Stomach (tissue), 9 donors: ENCODE measurements around the gene ZC3H6. TPM values are rescaled to one million over a fixed set of nuclear protein-coding genes. Genes with fewer than 3 reads are reported as not detected.
A peak's percentile ranks its signal among the peaks of the same experiment; 100 is the strongest.

Experiments used
- DNase-seq, 2 donors: peaks; one replicate each; pipeline versions ENCODE4 v3.0.0 to v3.0.0-alpha.2; 2013 to 2019
- H3K27ac ChIP-seq, 5 donors: fragments of 200-600 bp in 4 of 5; sonication (generic) in 4 of 5; one replicate each; pipeline ENCODE4 v1.5.1; 2013 to 2019; ENCODE audit warnings: mild to moderate bottlenecking in 1 of 5, moderate library complexity in 1 of 5
- H3K27me3 ChIP-seq, 3 donors: fragments of 200-600 bp; sonication (generic); one replicate each; pipeline ENCODE4 v1.5.1; 2017 to 2019; ENCODE audit warnings: mixed run types in 1 of 3
- H3K36me3 ChIP-seq, 4 donors: fragments of 200-600 bp; sonication (generic); 1 replicate in 3 of 4; 2 replicates in 1 of 4; pipeline ENCODE4 v1.5.1; 2016 to 2019
- H3K4me1 ChIP-seq, 4 donors: fragments of 200-600 bp; sonication (generic); one replicate each; pipeline ENCODE4 v1.5.1; 2016 to 2019
- H3K4me3 ChIP-seq, 4 donors: fragments of 200-600 bp; sonication (generic) in 3 of 4; one replicate each; pipeline ENCODE4 v1.5.1; 2016 to 2019; ENCODE audit warnings: mild to moderate bottlenecking in 1 of 4
- H3K9me3 ChIP-seq, 4 donors: fragments of 200-600 bp; sonication (generic); one replicate each; pipeline ENCODE4 v1.5.1; 2016 to 2019
- CTCF ChIP-seq, 7 experiments: fragments of 450-650 bp in 4 of 7; fragments of 200-600 bp in 3 of 7; sonication (generic) in 3 of 7; IDR thresholded peaks; one replicate each; pipeline ENCODE4 v1.5.1; 2016 to 2019; ENCODE audit warnings: antibody characterized with exemption in 7 of 7, control low read depth in 2 of 7, mild to moderate bottlenecking in 1 of 7
- EP300 ChIP-seq: sonication (generic); formaldehyde crosslinking; IDR thresholded peaks from one replicate; pipeline ENCODE4 v1.6.1; 2017; ENCODE audit warnings: antibody characterized with exemption
- POLR2A ChIP-seq, 4 donors: fragments of 450-650 bp; IDR thresholded peaks; one replicate each; pipeline ENCODE4 v1.6.1; 2016; ENCODE audit warnings: antibody characterized with exemption in 4 of 4, control low read depth in 2 of 4, mild to moderate bottlenecking in 1 of 4, moderate library complexity in 1 of 4
- POLR2AphosphoS5 ChIP-seq, 3 donors: sonication (generic); formaldehyde crosslinking; IDR thresholded peaks; one replicate each; pipeline ENCODE4 v1.6.1; 2016; ENCODE audit warnings: antibody characterized with exemption in 3 of 3
- WGBS, 5 donors: extraction: QIAGEN DNeasy Blood & Tissue Kit in 3 of 5; methylation state at CpG; one replicate each; pipeline versions ENCODE4 v1.1.5 to v1.1.7; 2013 to 2018; 5-methylcytosine and 5-hydroxymethylcytosine counted together
- intact Hi-C: fragments of 100-400 bp; cut with DNase I; formaldehyde crosslinking; loops from one replicate; pipeline ENCODE4 v1.15.1; 2023; ENCODE audit warnings: low total_unique reads
- polyA plus RNA-seq, 3 donors: library from polyadenylated mRNA; stranded (reverse); fragments of 200-250 nt; gene quantifications; one replicate each; pipeline ENCODE4 v1.2.3, GENCODE V29; 2013
- total RNA-seq, 5 donors: library from RNA; depleted of rRNA; stranded (reverse); fragments of >200 nt; gene quantifications; one replicate each; pipeline versions ENCODE4 v1.1.0 to v1.2.3, GENCODE V29; 2014 to 2016
- donor health status: healthy with polysubstance abuse.
- donor health status: Bipolar disorder and iron deficiency.
- donor health status: healthy.

ZC3H6 gene
- total and polyA plus RNA-seq, 8 donors = 0.61 to 15.6 (median 2.9) TPM

GRCh38 chr2:112268547-112268946, 6.8 kb upstream of the ZC3H6 start:
- no peaks in the 10 kb centered on the region for H3K36me3 ChIP-seq
- H3K27ac ChIP-seq = no peak overlapping the region
- H3K4me3 ChIP-seq = no peak overlapping the region
- DNase-seq = no peak
- no peaks in the 10 kb centered on the region for H3K27me3 ChIP-seq
- no peaks in the 10 kb centered on the region for H3K4me1 ChIP-seq
- H3K9me3 ChIP-seq = no peaks in the 10 kb centered on the region
- WGBS, 5 donors = 89 to 100% (median 95%) methylated on average over 1 of the region's 1 CpG
- intact Hi-C loops = no loop called here
- TF ChIP-seq CTCF (IDR thresholded peaks at IDR 0.05) = no peak
- no peak for TF ChIP-seq POLR2AphosphoS5 (IDR thresholded peaks at IDR 0.05)
- TF ChIP-seq EP300 = no peak
- TF ChIP-seq POLR2A (IDR thresholded peaks at IDR 0.05) = no peak

- Histone ChIP-seq H3K36me3 (no peaks in the 10 kb centered on the region), H3K9me3 (no peaks in the 10 kb centered on the region), H3K27ac (no peak overlapping the region), H3K4me1 (peaks cover 0 to 18% (median 12%) of the 10 kb centered on the region in 4 donors), H3K4me3 (no peak overlapping the region), H3K27me3 (no peaks in the 10 kb centered on the region)
- TF ChIP-seq CTCF (IDR thresholded peaks at IDR 0.05) (no peak), POLR2AphosphoS5 (IDR thresholded peaks at IDR 0.05) (no peak), POLR2A (IDR thresholded peaks at IDR 0.05) (no peak), EP300 (no peak)
- DNase-seq = no peak
- 72 to 88% (median 75%) methylated on average over 5 of the region's 5 CpGs for WGBS, 5 donors
- intact Hi-C loops = no loop called here
Observed at GRCh38 chr2:112272669-112273068, 2.7 kb upstream of the ZC3H6 start.

- Histone ChIP-seq H3K9me3 (no peaks in the 10 kb centered on the region), H3K27me3 (no peaks in the 10 kb centered on the region), H3K36me3 (no peaks in the 10 kb centered on the region), H3K4me1 (peaks cover 0 to 20% (median 12%) of the 10 kb centered on the region in 4 donors), H3K4me3 (no peak overlapping the region), H3K27ac (no peak overlapping the region)
- 86 to 94% (median 90%) methylated on average over 5 of the region's 5 CpGs for WGBS, 5 donors
- no peak for DNase-seq
- TF ChIP-seq POLR2AphosphoS5 (IDR thresholded peaks at IDR 0.05) (no peak), POLR2A (IDR thresholded peaks at IDR 0.05) (no peak), EP300 (no peak), CTCF (IDR thresholded peaks at IDR 0.05) (no peak)
- intact Hi-C loops = no loop called here
Observed at GRCh38 chr2:112273349-112273748, 2.0 kb upstream of the ZC3H6 start.

GRCh38 chr2:112275887-112276773, 733 bp downstream of the ZC3H6 start:
- TF ChIP-seq POLR2A (IDR thresholded peaks at IDR 0.05) = no peak
- TF ChIP-seq POLR2AphosphoS5 (IDR thresholded peaks at IDR 0.05) = peak; percentile 63 to 91 (median 87)
- no peak for TF ChIP-seq EP300
- TF ChIP-seq CTCF (IDR thresholded peaks at IDR 0.05) = no peak
- Histone ChIP-seq H3K27me3 (no peaks in the 10 kb centered on the region), H3K27ac (peak overlapping the region; percentile 100), H3K36me3 (no peaks in the 10 kb centered on the region), H3K4me1 (peaks cover 0 to 28% (median 12%) of the 10 kb centered on the region in 4 donors), H3K4me3 (peak overlapping the region; percentile 62 to 94 (median 78)), H3K9me3 (no peaks in the 10 kb centered on the region)
- peak; percentile 91 to 96 for DNase-seq
- WGBS, 5 donors = 1% methylated on average over 22 to 66 of the region's 66 CpGs
- intact Hi-C loops = no loop called here
